Subcutaneous adipose tissue (tissue), 4 donors: ENCODE results near the gene PHLDA2. TPM values are rescaled to one million over a fixed set of nuclear protein-coding genes. Genes with fewer than 3 reads are reported as not detected.

Source experiments
- total RNA-seq, 4 donors: library from RNA; depleted of rRNA; stranded (reverse); fragments of >200 nt; gene quantifications; one replicate each; pipeline ENCODE4 v1.1.0, GENCODE V29; 2016
- TF ChIP-seq, protein P1 (sequence below): fragments of 450-650 bp; IDR thresholded peaks from one replicate; pipeline ENCODE4 v1.5.1; 2016; ENCODE audit warnings: low read depth, mild to moderate bottlenecking, control low read depth, antibody characterized with exemption, moderate library complexity

PHLDA2 gene
- total RNA-seq, 4 donors from 2014 or later = 1.2 to 1.8 TPM; not detected in 2

DNA sequence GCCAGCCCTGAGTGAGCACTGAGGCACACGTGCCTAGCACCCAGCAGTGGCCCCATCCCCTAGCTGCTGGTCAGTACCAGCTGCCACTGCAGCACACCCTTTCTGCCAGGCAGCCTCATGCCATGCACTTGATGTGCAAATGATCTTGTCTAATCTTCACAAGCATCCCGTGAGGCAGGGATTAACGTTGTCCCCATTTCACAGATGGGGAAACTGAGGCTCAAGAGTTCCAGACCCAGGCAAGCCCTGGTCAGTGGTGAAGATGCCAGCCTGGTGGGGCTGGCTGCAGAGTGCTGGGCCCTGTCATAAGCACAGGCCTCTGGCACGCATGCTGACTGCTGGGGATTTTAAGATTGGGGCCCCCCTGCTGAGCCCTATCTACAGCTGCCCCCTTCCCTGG is 35.3 kb downstream of the PHLDA2 start:
- TF ChIP-seq, protein P1, sequence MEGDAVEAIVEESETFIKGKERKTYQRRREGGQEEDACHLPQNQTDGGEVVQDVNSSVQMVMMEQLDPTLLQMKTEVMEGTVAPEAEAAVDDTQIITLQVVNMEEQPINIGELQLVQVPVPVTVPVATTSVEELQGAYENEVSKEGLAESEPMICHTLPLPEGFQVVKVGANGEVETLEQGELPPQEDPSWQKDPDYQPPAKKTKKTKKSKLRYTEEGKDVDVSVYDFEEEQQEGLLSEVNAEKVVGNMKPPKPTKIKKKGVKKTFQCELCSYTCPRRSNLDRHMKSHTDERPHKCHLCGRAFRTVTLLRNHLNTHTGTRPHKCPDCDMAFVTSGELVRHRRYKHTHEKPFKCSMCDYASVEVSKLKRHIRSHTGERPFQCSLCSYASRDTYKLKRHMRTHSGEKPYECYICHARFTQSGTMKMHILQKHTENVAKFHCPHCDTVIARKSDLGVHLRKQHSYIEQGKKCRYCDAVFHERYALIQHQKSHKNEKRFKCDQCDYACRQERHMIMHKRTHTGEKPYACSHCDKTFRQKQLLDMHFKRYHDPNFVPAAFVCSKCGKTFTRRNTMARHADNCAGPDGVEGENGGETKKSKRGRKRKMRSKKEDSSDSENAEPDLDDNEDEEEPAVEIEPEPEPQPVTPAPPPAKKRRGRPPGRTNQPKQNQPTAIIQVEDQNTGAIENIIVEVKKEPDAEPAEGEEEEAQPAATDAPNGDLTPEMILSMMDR = no peak

DNA sequence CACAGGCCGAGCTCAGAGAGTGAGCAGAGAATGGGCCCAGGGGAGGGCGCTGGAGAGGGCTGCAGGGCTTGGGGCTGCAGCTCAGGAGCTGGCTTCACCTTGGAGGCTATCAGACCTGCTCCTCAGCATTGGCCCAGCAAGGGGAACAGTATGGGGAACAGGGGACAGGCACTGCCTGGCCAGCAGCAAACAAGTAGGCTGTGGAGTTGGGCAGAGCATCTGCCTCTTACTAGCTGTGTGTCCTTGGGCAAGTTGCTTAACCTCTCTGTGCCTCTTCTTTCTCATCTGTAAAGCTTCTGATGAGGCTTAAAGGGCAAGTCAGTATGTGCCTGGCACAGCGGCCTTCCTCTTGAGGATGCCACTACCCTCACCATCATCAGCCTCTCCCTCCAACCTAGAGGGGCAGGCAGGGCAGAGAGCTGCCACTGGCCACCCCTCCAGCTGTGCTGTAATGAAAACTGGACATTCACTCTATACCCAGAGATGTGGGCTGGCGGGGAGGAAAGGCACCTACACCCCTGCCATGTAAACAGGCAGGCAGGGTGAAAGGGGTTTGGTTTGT is 36.2 kb downstream of the PHLDA2 start:
- TF ChIP-seq, protein P1 = no peak

DNA sequence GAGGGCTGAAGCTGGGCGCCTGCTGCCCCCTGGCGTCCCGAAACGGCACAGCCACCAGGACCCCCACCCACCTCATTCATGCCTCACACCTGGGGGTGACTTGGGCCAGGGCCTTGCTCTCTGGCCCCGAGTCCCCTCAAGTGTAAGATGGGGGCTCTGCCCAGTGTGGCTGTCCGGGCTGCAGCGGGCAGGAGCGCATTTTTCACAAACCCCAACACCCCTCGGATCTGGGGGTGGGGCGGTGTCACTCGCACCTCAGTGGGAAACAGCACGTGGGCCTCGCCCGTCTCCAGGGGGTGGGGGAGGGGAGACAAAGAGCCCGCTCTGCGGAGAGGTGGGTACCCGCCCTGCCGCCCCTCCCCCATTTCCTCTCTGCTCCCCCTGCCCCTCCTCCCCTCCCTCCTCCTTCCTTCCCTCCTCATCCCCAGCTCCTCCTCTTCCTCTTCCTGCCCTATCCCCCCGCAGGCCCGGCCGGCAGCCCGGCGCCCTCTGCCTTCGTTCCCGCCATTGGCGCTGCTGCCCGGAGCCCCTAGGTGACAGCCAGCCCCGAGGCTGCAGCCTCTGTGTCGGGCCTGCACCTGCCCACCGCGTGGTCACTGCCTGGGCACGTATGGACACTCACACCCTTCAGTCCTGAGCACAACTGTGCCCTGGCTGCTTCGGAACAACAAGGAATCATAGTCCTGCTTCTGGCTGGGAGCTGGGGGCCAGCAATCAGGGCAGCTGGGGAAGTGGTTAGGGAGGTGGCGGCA is 36.8 kb downstream of the PHLDA2 start:
- TF ChIP-seq, protein P1 = no peak

DNA sequence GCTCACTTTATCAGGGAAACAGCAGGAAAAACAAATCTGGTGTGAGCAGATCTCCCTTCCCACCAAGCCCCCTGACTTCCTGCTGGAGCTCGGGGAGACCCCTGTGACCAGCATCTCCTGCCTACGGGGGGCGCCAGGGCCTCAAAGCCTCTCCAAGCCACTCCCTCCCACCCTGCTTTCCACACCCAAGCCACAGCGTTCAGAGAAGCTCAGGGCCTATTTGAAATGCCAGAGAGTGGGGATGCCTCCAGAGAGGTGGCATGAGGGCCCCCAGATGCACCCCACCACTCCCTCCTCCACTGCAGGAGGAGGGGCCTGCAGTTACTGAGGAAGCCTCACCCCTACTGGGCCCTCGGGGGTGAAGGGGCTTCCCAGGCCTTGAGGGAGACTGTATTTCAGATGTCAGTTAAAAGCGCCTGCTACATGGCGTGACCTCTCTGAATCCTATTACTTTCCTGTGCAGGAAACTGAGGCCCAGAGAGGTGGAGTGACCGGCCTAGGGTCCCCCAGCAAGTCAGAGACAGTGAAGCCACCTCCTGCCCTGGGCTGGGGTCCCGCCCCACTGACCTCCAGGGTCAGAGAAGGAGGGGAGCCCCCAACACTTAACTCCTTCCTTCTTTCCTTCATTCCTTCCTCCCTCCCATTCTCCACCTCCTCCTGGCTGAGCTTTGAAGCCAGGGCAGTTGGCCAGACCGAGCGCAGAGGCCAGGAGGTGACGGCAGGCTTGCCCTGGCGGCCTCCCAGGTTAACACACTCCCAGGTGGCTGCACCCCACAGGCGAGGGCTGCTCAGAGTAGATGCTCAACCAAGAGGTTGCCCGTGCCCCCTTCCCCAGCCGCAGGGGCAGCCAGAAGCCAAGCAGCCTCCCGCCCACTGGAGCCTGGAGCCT is 37.6 kb downstream of the PHLDA2 start:
- TF ChIP-seq, protein P1 = no peak

DNA sequence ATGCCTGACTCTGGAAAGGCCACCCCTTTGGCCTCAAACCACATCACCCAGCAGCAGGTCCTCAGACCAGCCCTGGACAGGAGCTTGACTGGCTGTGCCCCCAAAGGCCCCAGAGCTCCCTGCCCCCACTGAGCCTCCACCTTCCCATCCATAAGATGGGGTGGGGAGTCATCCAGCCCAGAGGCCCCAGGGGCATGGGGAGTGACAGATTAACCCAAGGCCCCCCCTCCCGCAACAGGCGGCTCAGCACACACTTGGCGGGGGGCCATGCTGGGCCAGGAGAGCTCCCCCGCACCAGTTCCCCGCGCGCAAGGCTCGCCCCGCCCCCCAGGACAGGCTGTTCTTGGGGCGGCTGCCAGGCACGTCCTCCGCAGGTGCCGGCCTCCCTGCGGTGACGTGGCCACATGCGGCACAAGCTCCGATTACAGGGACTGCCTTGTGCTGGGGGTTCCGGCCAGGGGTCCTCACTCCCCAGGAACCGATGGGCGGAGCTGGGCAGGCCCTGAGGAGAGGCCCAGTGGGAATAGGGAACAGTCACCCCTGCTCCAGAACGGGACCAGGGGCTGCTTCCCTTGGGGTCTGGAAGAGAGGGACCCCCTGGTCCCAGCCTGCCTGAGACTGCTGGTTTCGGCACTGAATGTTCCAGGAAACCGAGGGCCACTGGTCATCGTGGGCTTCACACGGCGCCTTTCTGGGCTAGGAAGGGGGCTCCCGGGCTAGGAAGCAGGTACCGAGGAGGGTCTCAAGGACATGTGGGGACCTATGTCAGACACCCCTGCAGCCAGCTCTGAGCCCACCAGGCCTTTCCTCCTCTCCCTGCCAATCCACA is 38.5 kb downstream of the PHLDA2 start:
- TF ChIP-seq, protein P1 = no peak

DNA sequence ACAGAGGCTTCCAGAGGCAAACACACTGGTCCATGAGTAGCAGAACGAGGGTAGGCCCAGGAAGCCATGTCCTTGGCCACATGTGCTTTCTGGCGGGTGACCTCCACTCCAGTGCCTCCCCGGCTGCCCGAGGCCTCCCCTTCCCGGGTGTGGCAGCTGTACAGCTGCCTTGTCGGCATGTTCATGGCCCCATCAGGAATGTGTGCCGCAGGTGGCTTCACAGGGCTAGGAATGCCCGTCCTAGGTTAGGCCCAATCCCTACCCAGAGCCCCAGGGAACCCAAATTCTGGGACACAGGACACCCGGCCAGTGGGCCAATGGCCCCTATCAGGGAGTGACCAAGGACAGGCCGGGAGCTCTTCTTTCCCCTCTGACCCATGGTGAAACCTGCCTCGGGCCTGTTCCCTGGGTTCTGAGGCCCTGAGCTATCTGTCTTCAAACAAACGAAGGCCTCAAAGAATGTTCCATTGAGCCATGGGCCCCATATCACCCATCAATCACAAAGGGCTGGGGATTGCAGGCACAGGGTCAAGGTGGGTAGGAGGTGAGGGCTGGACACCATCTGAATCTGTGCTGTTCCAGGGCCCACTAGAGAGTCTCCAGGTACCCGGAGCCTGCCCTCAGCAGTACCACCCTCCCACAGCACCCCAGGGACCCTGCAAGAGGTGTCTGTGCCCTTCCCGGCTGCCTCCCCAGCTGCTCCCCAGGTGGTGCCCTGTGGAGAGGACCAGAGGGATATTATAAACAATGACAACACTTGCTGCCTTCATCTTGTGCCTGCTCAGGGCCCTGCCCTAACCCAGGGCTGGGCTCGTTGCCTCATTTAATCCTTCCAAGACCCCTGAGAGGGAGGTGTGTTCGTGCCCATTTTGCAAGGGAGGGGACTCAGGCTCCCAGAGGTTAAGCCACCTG is 39.6 kb downstream of the PHLDA2 start:
- TF ChIP-seq, protein P1 = no peak
